SK-N-SH treated with all-trans-retinoic acid at 6 μM for 48 hours (cell line): ENCODE data around the gene CHCHD4.

Source experiments
- ATAC-seq: fragments of 200-7000 bp; cut with Tn5 transposase; 3 replicates; pipeline ENCODE4 v1.9.1; 2020; ENCODE audit warnings: mild to moderate bottlenecking, moderate library complexity
- ARNTL ChIP-seq: fragments of 450-650 bp; formaldehyde crosslinking; IDR thresholded peaks from 2 replicates; pipeline ENCODE4 v1.5.0; 2020; ENCODE audit warnings: low read depth, mild to moderate bottlenecking, moderate library complexity, borderline replicate concordance
- CSDC2 ChIP-seq: fragments of 250-450 bp; sonication (Bioruptor Pico); IDR thresholded peaks from 2 replicates; pipeline ENCODE4 v1.5.0; 2020; ENCODE audit warnings: mild to moderate bottlenecking, moderate library complexity
- CSRNP3 ChIP-seq: fragments of 250-450 bp; sonication (Bioruptor Pico); IDR thresholded peaks from 2 replicates; pipeline ENCODE4 v1.5.1; 2021; ENCODE audit warnings: mild to moderate bottlenecking, moderate library complexity
- ESRRG ChIP-seq: fragments of 250-450 bp; sonication (Bioruptor Pico); IDR thresholded peaks from 2 replicates; pipeline ENCODE4 v1.6.1; 2021; ENCODE audit warnings: mild to moderate bottlenecking
- GLIS3 ChIP-seq: fragments of 250-450 bp; sonication (Bioruptor Pico); IDR thresholded peaks from 2 replicates; pipeline ENCODE4 v1.5.0; 2020; ENCODE audit warnings: mild to moderate bottlenecking, moderate library complexity
- ISL1 ChIP-seq: fragments of 250-450 bp; sonication (Bioruptor Pico); IDR thresholded peaks from 2 replicates; pipeline ENCODE4 v2.1.2; 2022; ENCODE audit warnings: mild to moderate bottlenecking, moderate library complexity
- OSR1 ChIP-seq: fragments of 250-450 bp; sonication (Bioruptor Pico); IDR thresholded peaks from 2 replicates; pipeline ENCODE4 v1.8.0; 2022; ENCODE audit warnings: moderate library complexity, mild to moderate bottlenecking, inconsistent platforms
- PATZ1 ChIP-seq: fragments of 250-450 bp; sonication (Bioruptor Pico); IDR thresholded peaks from 2 replicates; pipeline ENCODE4 v1.8.0; 2020; ENCODE audit warnings: mild to moderate bottlenecking, moderate library complexity, borderline replicate concordance
- POU6F1 ChIP-seq: fragments of 250-450 bp; sonication (Bioruptor Pico); IDR thresholded peaks from 2 replicates; pipeline ENCODE4 v1.8.0; 2021; ENCODE audit warnings: low read depth, mild to moderate bottlenecking, moderate library complexity, borderline replicate concordance
- PPARA ChIP-seq: fragments of 250-450 bp; sonication (Bioruptor Pico); IDR thresholded peaks from 2 replicates; pipeline ENCODE4 v1.5.0; 2020; ENCODE audit warnings: mild to moderate bottlenecking, borderline replicate concordance
- RARB ChIP-seq: fragments of 250-450 bp; sonication (Bioruptor Pico); IDR thresholded peaks from 2 replicates; pipeline ENCODE4 v1.8.0; 2021; ENCODE audit warnings: mild to moderate bottlenecking, moderate library complexity
- SNAI2 ChIP-seq: fragments of 250-450 bp; sonication (Bioruptor Pico); IDR thresholded peaks from 2 replicates; pipeline ENCODE4 v1.5.0; 2020; ENCODE audit warnings: mild to moderate bottlenecking, moderate library complexity
- TCF4 ChIP-seq: fragments of 250-450 bp; sonication (Bioruptor Pico); IDR thresholded peaks from 2 replicates; pipeline ENCODE4 v1.8.0; 2021; ENCODE audit warnings: mild to moderate bottlenecking, moderate library complexity, borderline replicate concordance
- TOX ChIP-seq: fragments of 250-450 bp; sonication (Bioruptor Pico); IDR thresholded peaks from 2 replicates; pipeline ENCODE4 v1.8.0; 2021; ENCODE audit warnings: mild to moderate bottlenecking, moderate library complexity, borderline replicate concordance
- ZC3H10 ChIP-seq: fragments of 250-450 bp; sonication (Bioruptor Pico); IDR thresholded peaks from 2 replicates; pipeline ENCODE4 v1.5.1; 2021; ENCODE audit warnings: mild to moderate bottlenecking, moderate library complexity
- ZFP3 ChIP-seq: fragments of 250-450 bp; sonication (Bioruptor Pico); IDR thresholded peaks from 2 replicates; pipeline ENCODE4 v1.5.0; 2020; ENCODE audit warnings: mild to moderate bottlenecking, moderate library complexity
- ZFP30 ChIP-seq: fragments of 450-650 bp; formaldehyde crosslinking; IDR thresholded peaks from 2 replicates; pipeline ENCODE4 v1.5.0; 2022; ENCODE audit warnings: mild to moderate bottlenecking, moderate library complexity
- ZNF565 ChIP-seq: fragments of 450-650 bp; formaldehyde crosslinking; conservative IDR thresholded peaks from 2 replicates; pipeline ENCODE4 v1.5.0; 2020; ENCODE audit warnings: low read depth, mild to moderate bottlenecking, moderate library complexity
- ZNF70 ChIP-seq: fragments of 450-650 bp; formaldehyde crosslinking; IDR thresholded peaks from 2 replicates; pipeline ENCODE4 v1.5.0; 2020; ENCODE audit warnings: mild to moderate bottlenecking, moderate library complexity
- ZNF8 ChIP-seq: fragments of 450-650 bp; formaldehyde crosslinking; IDR thresholded peaks from 2 replicates; pipeline ENCODE4 v1.5.0; 2020; ENCODE audit warnings: mild to moderate bottlenecking, moderate library complexity

The CHCHD4 gene

GRCh38 chr3:14125193-14126016, 735 bp upstream of the CHCHD4 start:
- peak; percentile 72 for ATAC-seq
- TF ChIP-seq ZC3H10 (CRISPR knock-in tag): no peak
- no peak for TF ChIP-seq ZNF565 (CRISPR knock-in tag)
- no peak for TF ChIP-seq TOX (CRISPR knock-in tag)
- TF ChIP-seq ZFP30 (CRISPR knock-in tag): no peak
- no peak for TF ChIP-seq POU6F1
- TF ChIP-seq ZNF70: no peak
- TF ChIP-seq TCF4 (CRISPR knock-in tag): no peak
- no peak for TF ChIP-seq GLIS3 (CRISPR knock-in tag)
- TF ChIP-seq SNAI2 (CRISPR knock-in tag): no peak
- TF ChIP-seq PATZ1 (CRISPR knock-in tag): no peak; the same call in 1 of the 2 replicates
- TF ChIP-seq ISL1 (CRISPR knock-in tag): no peak
- no peak; the same call in 1 of the 2 replicates for TF ChIP-seq ZFP3 (CRISPR knock-in tag)
- TF ChIP-seq PPARA (CRISPR knock-in tag): no peak
- TF ChIP-seq ESRRG (CRISPR knock-in tag): no peak

GRCh38 chr3:14124223-14124614, 451 bp downstream of the CHCHD4 start:
- TF ChIP-seq TCF4 (CRISPR knock-in tag): no peak
- TF ChIP-seq ZFP3 (CRISPR knock-in tag): peak; percentile 58; the same call in 1 of the 2 replicates
- peak; percentile 9 for ATAC-seq

- TF ChIP-seq PPARA (CRISPR knock-in tag) (no peak), OSR1 (no peak), CSDC2 (CRISPR knock-in tag) (no peak), ARNTL (CRISPR knock-in tag) (no peak), SNAI2 (CRISPR knock-in tag) (no peak), CSRNP3 (CRISPR knock-in tag) (no peak), ESRRG (CRISPR knock-in tag) (no peak)
- TF ChIP-seq, all 23 proteins: peak for 0
- no peak for ATAC-seq
Observed at GRCh38 chr3:14123308-14124222, 1.1 kb downstream of the CHCHD4 start.

GRCh38 chr3:14122301-14122700, 2.4 kb downstream of the CHCHD4 start:
- ATAC-seq: no peak
- TF ChIP-seq ZNF565 (CRISPR knock-in tag) (no peak), ZNF70 (no peak), RARB (CRISPR knock-in tag) (no peak), ISL1 (CRISPR knock-in tag) (no peak), ZFP3 (CRISPR knock-in tag) (no peak), CSRNP3 (CRISPR knock-in tag) (no peak), ZNF8 (CRISPR knock-in tag) (no peak), PPARA (CRISPR knock-in tag) (no peak)
